GM21619 (cell line): ENCODE results near the gene RIPOR1.

Experiments used
- ATAC-seq: cut with Tn5 transposase; IDR thresholded peaks from one replicate; pipeline ENCODE4 v1.9.1; 2021; ENCODE audit not compliant: unreplicated experiment

RIPOR1 gene

DNA sequence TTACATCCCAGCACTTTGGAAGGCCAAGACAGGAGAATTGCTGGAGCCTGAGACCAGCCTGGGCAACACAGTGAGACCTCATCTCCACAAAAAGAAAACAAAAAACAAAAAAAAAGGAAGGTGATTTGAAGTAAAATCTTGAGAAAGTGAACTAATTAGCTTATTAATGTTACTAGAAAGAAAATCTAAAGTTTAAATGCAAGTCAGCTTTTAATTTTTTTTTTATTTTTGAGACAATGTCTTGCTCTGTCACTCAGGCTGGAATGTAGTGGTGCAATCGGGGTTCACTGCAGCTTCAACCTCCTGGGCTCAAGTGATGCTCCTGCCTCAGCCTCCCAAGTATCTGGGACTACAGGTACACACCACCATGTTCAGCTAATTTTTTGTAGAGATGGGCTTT, 30.2 kb downstream of the RIPOR1 start:
- ATAC-seq = no peak

GRCh38 chr16:67560827-67561342, 32.3 kb downstream of the RIPOR1 start:
- no peak for ATAC-seq

DNA sequence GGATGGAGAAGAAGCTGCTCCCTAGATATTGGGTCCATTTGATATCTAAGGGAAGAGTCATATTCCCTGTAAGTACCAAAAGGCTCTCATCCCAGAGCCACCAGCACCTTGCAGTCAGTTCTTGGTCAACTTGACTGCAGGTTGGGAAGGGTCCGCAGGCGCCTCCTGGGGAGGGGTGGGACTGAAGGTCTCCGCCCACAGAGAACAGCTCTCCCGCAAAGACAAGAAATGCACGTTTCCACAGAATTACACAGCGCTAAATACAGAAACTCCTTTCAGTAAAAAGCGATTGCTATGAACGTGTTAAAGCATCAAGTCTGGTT, 32.8 kb downstream of the RIPOR1 start:
- ATAC-seq = no peak

DNA sequence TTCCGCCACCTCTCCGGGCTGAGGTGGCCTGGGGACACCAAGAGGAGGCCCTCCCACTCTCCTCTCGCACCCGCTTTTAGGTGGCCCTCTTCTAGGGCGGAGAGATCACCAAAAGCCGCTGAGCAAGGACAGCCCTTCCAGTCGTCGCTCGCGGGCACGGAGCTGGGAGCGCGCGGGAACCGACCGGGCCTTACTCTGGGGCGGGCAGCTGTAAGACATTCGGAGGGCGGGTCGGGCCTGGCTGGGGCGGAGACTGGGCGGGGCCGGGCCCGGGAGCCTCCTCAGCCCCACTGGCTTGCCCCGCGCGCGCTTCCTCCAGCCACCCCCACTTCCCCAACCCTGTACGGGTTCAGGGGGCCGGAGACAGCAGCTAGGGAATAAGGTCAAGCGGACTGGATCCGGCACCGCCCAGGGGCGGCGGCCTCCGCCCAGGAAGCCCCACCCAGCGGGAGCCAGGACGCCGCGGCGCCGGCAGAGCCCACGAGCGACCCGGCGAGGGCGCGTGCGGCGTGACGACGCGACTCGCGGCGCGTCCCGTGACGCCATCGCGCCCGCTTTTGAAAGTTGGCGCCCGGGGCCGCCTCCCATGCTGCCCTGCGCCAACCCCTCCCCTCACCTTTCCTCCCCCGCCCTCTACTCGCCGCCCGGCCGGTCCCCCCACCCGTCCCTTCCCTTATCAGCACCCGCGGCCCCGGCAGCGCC, 33.3 kb downstream of the RIPOR1 start:
- ATAC-seq = peak; percentile 72

DNA sequence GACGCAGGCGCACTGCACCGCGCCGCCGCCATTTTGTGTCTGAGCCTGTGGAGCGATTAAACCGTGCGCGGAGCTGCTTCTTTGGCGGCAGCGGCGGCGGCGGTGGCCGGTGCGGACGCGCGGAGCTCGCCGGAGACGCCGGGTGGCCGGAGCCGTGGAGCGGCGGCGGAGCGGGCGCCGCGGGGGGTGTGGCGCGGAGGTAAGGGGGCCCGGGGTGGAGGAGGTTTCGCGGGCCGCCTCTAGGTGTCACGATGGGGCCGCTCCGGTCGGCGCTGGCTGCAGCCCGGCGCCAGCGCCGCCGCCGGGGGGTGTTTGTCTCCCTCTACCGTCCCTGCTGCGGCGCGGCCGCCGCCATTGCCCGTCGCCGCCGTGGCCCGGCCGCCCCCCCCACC, 33.9 kb downstream of the RIPOR1 start, which contains the start of gene CTCF:
Gene CTCF (plus strand): TSS at position 1 of the 392 bp plus-strand sequence. CDS start 48,307 bp downstream, outside the sequence.
- peak; percentile 34 for ATAC-seq

DNA sequence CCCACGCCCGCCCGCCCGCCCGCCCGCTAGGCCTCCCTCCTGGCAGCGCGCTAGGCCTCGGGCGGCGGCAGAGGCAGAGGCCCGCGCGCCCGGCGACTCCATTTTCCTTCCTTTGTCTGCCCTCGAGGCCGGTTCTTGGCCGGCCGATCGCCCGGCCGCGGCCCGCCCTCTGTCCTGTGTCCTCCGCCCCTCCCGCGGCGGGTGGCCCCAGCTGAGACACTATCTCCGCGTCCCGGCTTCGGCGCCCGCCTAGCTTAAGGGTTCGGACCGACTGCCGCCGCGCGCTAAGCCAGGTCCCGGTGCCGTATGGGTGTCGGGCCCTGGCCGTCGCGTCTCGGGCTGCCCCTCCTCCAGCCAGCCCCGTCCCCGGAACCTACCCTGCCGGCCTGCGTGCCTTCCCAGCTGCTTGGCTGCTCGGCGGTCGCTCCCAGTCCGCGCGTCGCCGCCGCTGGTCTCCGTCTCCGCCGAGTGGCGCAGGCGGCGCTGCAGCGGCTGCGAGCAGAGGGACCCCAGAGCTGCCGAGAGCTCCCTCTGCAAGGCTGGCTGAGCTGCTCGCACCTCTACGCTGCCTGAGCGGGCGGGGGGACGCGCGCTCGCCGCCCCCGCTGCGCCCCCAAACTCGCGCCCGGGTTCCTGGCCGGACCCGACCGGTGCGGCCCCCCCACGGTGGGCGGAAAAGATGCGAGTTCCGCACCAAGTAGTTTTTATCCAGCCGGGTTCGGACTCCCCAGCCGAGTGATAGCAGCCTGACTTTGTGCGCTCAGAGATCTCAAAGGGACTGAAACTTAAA, 34.5 kb downstream of the RIPOR1 start:
- ATAC-seq = peak; percentile 15

DNA sequence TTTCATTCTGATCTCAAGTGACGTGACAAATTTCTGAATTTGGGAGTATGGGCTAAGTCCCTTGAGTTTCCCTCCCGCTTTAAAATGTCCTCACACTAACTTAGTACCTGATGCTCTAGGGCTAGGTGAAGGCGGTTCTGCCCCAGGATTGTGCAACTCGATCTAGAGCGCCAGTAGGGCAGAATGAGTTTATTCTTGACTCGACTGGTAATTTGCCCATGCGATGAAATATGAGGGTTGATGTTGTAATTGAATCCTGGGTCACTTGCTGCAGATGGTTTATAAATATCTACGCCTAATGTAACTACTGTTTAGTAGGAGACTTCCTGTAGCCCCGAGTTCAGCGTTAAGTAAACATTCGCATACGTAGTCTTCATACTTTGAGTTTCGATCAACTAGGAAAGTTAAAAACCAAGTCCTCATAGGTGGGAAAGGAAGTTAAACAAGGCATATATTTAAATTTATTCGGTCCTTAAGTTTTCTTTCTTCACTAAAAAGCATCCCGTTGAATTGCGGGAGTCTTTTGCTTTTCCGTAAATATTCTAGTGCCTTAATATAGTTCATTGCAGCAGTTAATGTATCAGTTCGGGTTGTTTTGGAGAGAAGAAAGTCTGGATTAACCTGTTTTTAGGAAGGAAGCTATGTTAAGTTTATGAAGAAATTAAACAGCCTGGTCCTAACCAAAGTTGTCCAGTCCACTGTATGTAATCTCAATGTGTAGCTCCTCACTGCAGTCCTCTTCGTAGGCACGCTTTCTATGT, 35.3 kb downstream of the RIPOR1 start:
- ATAC-seq = no peak

GRCh38 chr16:67565470-67566100, 37.0 kb downstream of the RIPOR1 start:
- ATAC-seq = no peak

- no peak for ATAC-seq
Observed at GRCh38 chr16:67571464-67571863, 42.8 kb downstream of the RIPOR1 start.

GRCh38 chr16:67571981-67572431, 43.4 kb downstream of the RIPOR1 start:
- no peak for ATAC-seq

GRCh38 chr16:67579686-67580085, 51.1 kb downstream of the RIPOR1 start:
- ATAC-seq = no peak

DNA sequence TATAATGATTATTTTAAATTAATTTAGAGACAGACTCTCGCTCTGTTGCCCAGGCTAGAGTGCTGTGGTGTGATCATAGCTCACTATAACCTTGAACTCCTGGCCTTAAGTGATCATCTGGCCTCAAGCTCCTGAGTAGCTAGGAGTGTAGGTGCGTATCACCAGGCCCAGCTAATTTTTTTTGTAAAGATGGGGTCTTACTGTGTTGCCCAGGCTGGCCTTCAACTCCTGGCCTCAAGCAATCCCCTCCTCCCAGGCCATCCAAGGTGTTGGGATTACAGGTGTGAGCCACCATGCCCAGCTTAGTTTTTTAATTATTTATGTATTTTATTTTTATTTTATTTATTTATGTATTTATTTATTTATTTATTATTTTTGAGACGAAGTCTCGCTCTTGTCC, 51.6 kb downstream of the RIPOR1 start:
- ATAC-seq = no peak

- ATAC-seq = no peak
Observed at GRCh38 chr16:67593288-67593687, 64.7 kb downstream of the RIPOR1 start.

DNA sequence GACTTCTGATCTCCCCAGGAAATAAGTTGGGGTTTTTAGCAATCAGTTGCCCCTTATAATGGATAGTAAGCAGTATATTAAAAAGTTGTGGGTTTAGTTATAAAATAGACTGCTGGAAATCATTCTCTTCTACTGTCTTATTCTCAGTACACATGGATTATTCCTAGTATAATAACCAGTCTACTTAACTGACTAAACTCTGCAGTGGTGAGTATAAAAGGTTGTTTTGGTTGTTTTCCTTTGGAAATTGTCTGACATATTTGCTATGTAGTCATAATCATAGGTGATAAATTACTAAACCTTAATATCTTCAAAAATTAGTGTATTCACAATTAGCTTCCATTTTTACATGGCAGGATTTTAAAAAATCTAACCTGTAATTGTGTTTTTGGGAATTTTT, 65.1 kb downstream of the RIPOR1 start:
- ATAC-seq = no peak

DNA sequence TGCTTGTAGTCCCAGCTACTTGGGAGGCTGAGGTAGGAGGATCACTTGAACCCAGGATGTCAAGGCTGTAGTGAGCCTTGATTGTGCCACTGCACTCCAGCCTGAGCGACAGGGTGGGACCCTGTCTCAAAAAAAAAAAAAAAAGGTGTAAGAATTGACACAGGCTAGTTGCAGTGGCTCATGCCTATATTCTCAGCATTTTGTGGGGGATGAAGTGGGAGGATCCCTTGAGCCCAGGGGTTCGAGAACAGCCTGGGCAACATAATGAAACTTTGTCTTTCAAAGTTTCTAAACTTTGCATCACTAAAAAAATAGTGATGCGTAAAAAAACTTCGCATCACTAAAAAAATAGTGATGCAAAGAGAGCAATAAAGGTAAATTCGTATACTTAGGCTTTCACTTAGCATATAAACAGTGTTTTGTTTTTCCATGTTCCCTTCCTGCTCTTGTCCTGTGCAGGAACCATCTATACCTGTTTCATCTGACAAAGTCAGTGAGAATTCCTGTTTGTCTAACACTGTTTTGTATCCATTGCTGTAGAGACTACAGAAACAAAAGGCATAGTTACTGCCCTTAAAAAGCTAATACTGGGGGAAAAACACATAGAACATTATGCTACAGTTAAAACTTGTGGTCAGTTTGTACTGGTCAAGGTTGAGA, 65.8 kb downstream of the RIPOR1 start:
- no peak for ATAC-seq

GRCh38 chr16:67594956-67595355, 66.3 kb downstream of the RIPOR1 start:
- no peak for ATAC-seq
